ENCODE data around the gene AQP1. TPM values are rescaled to one million over a fixed set of nuclear protein-coding genes. Genes with fewer than 3 reads are reported as not detected.

AQP1 gene
- total and polyA plus RNA-seq, 2 donors (not counting 1 experiment from before 2014, with no cell fraction given) = not detected

GRCh38 chr7:30917216-30917893 lies 5.7 kb downstream of the AQP1 start:
- Histone ChIP-seq H2AFZ (ENCODE audit: insufficient read depth, low read depth, low read length, poor library complexity, severe bottlenecking) (no peak overlapping the region), H3K9me3 (ENCODE audit: control extremely low read depth in 1 of 3, control insufficient read depth in 2 of 3, insufficient read depth in 1 of 3, low read length in 2 of 3) (no peaks in the 10 kb centered on the region), H3K9ac (ENCODE audit: low read length) (no peak overlapping the region), H3K27ac (ENCODE audit: low read length in 2 of 2) (no peak overlapping the region), H3K4me2 (replicated peaks; ENCODE audit: low read depth, low read length, poor library complexity, severe bottlenecking) (no peak overlapping the region), H3K27me3 (replicated peaks in 1 of 4; ENCODE audit: control extremely low read depth in 1 of 4, control insufficient read depth in 3 of 4, insufficient read depth in 4 of 4, low read length in 3 of 4) (no peaks in the 10 kb centered on the region), H4K20me1 (ENCODE audit: control insufficient read depth, insufficient read depth, low read length, poor library complexity, severe bottlenecking) (no peaks in the 10 kb centered on the region), H3K4me1 (ENCODE audit: control insufficient read depth in 2 of 2, insufficient read depth in 2 of 2, low read length in 2 of 2) (no peaks in the 10 kb centered on the region), H3K79me2 (ENCODE audit: control insufficient read depth, insufficient read depth, low read length) (no peaks in the 10 kb centered on the region), H3K36me3 (replicated peaks in 1 of 2; ENCODE audit: control extremely low read depth in 1 of 2, control insufficient read depth in 1 of 2, extremely low read depth in 1 of 2, insufficient read depth in 2 of 2, low read length in 1 of 2) (no peaks in the 10 kb centered on the region), H3K4me3 (ENCODE audit: control extremely low read depth in 1 of 5, extremely low read depth in 1 of 5, insufficient read depth in 1 of 5, low read depth in 2 of 5, low read length in 4 of 5) (no peak overlapping the region)
- Mint-ChIP-seq H3K27me3 (no peaks in the 10 kb centered on the region), H3K4me1 (no peaks in the 10 kb centered on the region), H3K27ac (no peak overlapping the region), H3K4me3 (no peak overlapping the region), H3K9me3 (ENCODE audit: insufficient read depth) (no peaks in the 10 kb centered on the region)
- ATAC-seq (ENCODE audit: low read depth) (no peak), DNase-seq (no peak)
- intact Hi-C loops (cut with micrococcal nuclease) = no loop called here
- ChIA-PET CTCF (interaction anchor here (0.7 to 1.2 kb wide), 2 partner anchors 22 to 66 kb away, joined by 3 to 4 read pairs; no protein-coding TSS in a partner anchor), POLR2A (no interaction called here)
- 100% methylated on average over 1 of the region's 4 CpGs for WGBS (ENCODE audit: insufficient coverage)
- TF ChIP-seq EZH2 (IDR thresholded peaks at IDR 0.05; ENCODE audit: borderline replicate concordance, insufficient read depth, low read depth, low read length, poor library complexity, severe bottlenecking) = no peak
- no peak for TF ChIP-seq CTCF (IDR thresholded peaks at IDR 0.05)

GRCh38 chr7:30918676-30919075 lies 7.0 kb downstream of the AQP1 start:
- intact Hi-C loops (cut with micrococcal nuclease) = no loop called here
- POLR2A ChIA-PET = no interaction called here
- WGBS (ENCODE audit: insufficient coverage) = 100% methylated on average over 4 of the region's 4 CpGs

More at GRCh38 chr7:30918676-30919075, 7.0 kb downstream of the AQP1 start:
- no peaks in the 10 kb centered on the region for H3K27me3 ChIP-seq (replicated peaks in 1 of 4; ENCODE audit: control extremely low read depth in 1 of 4, control insufficient read depth in 3 of 4, insufficient read depth in 4 of 4, low read length in 3 of 4)
- no peak for DNase-seq
- no peak overlapping the region for H3K4me3 Mint-ChIP-seq
- H3K9ac ChIP-seq (ENCODE audit: low read length) = no peak overlapping the region
- H3K9me3 ChIP-seq (ENCODE audit: control extremely low read depth in 1 of 3, control insufficient read depth in 2 of 3, insufficient read depth in 1 of 3, low read length in 2 of 3) = no peaks in the 10 kb centered on the region
- no peaks in the 10 kb centered on the region for H4K20me1 ChIP-seq (ENCODE audit: control insufficient read depth, insufficient read depth, low read length, poor library complexity, severe bottlenecking)
- no peaks in the 10 kb centered on the region for H3K36me3 ChIP-seq (replicated peaks in 1 of 2; ENCODE audit: control extremely low read depth in 1 of 2, control insufficient read depth in 1 of 2, extremely low read depth in 1 of 2, insufficient read depth in 2 of 2, low read length in 1 of 2)
- H2AFZ ChIP-seq (ENCODE audit: insufficient read depth, low read depth, low read length, poor library complexity, severe bottlenecking) = no peak overlapping the region
- H3K4me2 ChIP-seq (replicated peaks; ENCODE audit: low read depth, low read length, poor library complexity, severe bottlenecking) = no peak overlapping the region
- H3K79me2 ChIP-seq (ENCODE audit: control insufficient read depth, insufficient read depth, low read length) = no peaks in the 10 kb centered on the region
- no peak for ATAC-seq (ENCODE audit: low read depth)
- no peaks in the 10 kb centered on the region for H3K4me1 Mint-ChIP-seq
- no peaks in the 10 kb centered on the region for H3K27me3 Mint-ChIP-seq
- H3K9me3 Mint-ChIP-seq (ENCODE audit: insufficient read depth) = no peaks in the 10 kb centered on the region
- no peak overlapping the region for H3K4me3 ChIP-seq (ENCODE audit: control extremely low read depth in 1 of 5, extremely low read depth in 1 of 5, insufficient read depth in 1 of 5, low read depth in 2 of 5, low read length in 4 of 5)
- H3K4me1 ChIP-seq (ENCODE audit: control insufficient read depth in 2 of 2, insufficient read depth in 2 of 2, low read length in 2 of 2) = no peaks in the 10 kb centered on the region
- H3K27ac ChIP-seq (ENCODE audit: low read length in 2 of 2) = no peak overlapping the region
- TF ChIP-seq CTCF (IDR thresholded peaks at IDR 0.05) (no peak), EZH2 (IDR thresholded peaks at IDR 0.05; ENCODE audit: borderline replicate concordance, insufficient read depth, low read depth, low read length, poor library complexity, severe bottlenecking) (no peak)
- H3K27ac Mint-ChIP-seq = no peak overlapping the region
- CTCF ChIA-PET = interaction anchor here (0.7 kb wide), 1 partner anchor 65 kb away, joined by 3 read pairs; no protein-coding TSS in a partner anchor
